Activated T-cell treated with anti-CD3 and anti-CD28 coated beads, Interleukin-2, amount 50 U/mL, for 4 hours (primary cell): ENCODE results near the gene CTRL. TPM values are rescaled to one million over a fixed set of nuclear protein-coding genes. Genes with fewer than 3 reads are reported as not detected.

Experiments
- ATAC-seq, 2 donors: fragments of 200-7000 bp; cut with Tn5 transposase; one replicate each; pipeline ENCODE4 v1.10.0; 2021
- DNase-seq: peaks from one replicate; pipeline ENCODE4 v3.0.0-alpha.2; 2020
- H3K27me3 Mint-ChIP-seq: one replicate; pipeline ENCODE4 v1.8.0; 2021; ENCODE audit warnings: low read depth, mixed read lengths
- H3K36me3 Mint-ChIP-seq: one replicate; pipeline ENCODE4 v1.8.0; 2022; ENCODE audit warnings: mixed read lengths; ENCODE audit not compliant: insufficient read depth
- H3K4me1 Mint-ChIP-seq: one replicate; pipeline ENCODE4 v1.8.0; 2021; ENCODE audit warnings: low read depth, mixed read lengths
- H3K4me3 Mint-ChIP-seq: one replicate; pipeline ENCODE4 v1.8.0; 2021; ENCODE audit warnings: mild to moderate bottlenecking, moderate library complexity, mixed read lengths
- H3K9me3 Mint-ChIP-seq: one replicate; pipeline ENCODE4 v1.8.0; 2021; ENCODE audit warnings: mixed read lengths
- total RNA-seq, 3 donors: library from RNA; stranded (reverse); gene quantifications; one replicate each; pipeline ENCODE4 v1.2.1, GENCODE V29; 2021

Gene CTRL
- total RNA-seq, 3 donors from 2014 or later, result 7.8 to 10.4 (median 8.8) TPM

DNA sequence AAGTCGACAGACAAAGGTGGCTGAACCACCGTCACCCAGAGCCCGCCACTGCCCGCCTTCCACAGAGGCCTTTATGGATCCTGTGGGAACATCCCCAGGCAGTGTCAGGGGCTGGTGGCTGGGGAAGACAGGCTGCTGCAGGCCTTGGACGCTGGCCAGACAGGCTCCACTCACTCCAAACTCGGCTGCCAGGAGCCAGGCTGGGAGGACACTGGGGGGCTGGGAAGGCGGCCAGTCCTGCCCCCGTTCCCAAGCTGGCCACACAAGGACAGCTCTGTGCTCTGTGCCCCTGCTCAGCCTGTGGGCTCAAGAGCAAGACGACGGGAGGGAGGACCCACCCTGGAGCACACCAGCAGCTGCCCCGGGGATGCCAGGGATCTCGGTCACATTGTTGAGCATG is 19.8 kb upstream of the CTRL start:
- Mint-ChIP-seq H3K27me3 (no peaks in the 10 kb centered on the region), H3K4me1 (no peaks in the 10 kb centered on the region), H3K36me3 (peaks cover 4% of the 10 kb centered on the region), H3K4me3 (no peak overlapping the region), H3K9me3 (no peaks in the 10 kb centered on the region)
- no peak for ATAC-seq
- DNase-seq, result no peak

DNA sequence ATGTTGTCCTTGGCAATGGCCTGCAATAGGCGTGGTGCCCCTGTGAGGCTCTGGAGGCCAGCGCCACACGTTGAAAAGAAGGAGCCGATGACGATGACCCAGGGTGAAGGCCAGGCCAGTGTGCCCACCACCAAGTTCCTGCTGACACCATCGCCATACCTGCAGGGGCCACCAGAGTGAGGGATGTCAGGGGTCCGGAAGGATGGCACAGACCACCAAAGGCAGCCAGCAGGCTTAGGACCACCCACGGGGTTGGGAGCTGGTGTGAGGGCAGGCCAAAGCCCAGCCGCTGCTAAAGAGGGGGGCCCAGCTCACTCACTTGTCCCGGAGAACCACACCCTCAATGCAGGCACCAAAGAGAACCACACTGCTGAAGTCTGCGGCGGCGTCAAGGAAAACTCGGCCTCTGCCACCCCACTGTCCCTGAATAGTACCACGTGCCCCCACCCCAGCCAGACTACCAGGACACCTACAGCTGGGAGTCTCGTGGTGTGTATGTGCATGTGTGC is 18.7 kb upstream of the CTRL start:
- H3K4me1 Mint-ChIP-seq, result no peaks in the 10 kb centered on the region
- H3K27me3 Mint-ChIP-seq, result no peaks in the 10 kb centered on the region
- DNase-seq (no peak), ATAC-seq (no peak)
- H3K4me3 Mint-ChIP-seq, result no peak overlapping the region
- no peaks in the 10 kb centered on the region for H3K9me3 Mint-ChIP-seq
- H3K36me3 Mint-ChIP-seq, result peaks cover 4% of the 10 kb centered on the region

DNA sequence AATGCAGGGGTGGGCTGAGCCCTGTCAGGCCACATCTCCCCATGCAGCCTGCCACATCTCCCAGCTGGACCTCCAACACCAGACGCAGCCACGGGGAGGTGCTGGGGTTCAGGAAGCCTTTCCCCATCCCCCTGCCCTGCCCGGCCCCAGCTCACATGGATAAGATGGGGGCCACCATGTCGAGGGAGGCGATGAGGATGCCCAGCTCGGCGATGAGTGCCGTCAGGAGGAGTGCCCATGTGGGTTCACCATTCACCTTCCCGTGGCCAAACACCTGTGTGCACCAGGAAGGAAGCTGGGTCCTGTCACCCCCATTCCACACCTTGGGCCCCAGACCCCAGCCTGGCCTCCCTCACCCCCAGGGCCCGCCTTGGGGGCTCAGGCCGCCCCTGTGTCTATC is 18.0 kb upstream of the CTRL start:
- Mint-ChIP-seq H3K9me3 (no peaks in the 10 kb centered on the region), H3K4me1 (no peaks in the 10 kb centered on the region), H3K27me3 (no peaks in the 10 kb centered on the region), H3K4me3 (no peak overlapping the region), H3K36me3 (peaks cover 4% of the 10 kb centered on the region)
- ATAC-seq, result no peak
- no peak for DNase-seq

DNA sequence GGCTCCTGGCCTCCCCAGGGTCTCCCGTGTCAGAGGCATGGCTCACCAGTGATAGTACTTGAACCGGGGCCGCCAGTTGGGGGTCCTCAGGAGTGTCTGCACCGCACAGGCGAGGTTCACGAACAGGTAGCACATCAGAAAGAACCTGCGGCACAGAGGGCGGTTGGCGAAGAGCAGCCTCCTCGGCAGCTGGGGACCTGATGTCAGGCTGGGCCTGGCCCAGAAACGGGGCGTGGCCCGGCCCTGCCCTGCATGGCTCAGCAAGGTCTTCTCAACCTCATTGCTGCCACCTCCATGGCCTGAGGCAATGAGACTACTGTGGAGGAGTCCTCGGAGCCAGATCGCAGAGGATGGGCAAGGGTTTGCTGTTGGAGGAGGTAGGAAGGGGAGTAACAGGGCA is 16.4 kb upstream of the CTRL start:
- no peak for ATAC-seq
- no peak for DNase-seq
- Mint-ChIP-seq H3K36me3 (peaks cover 4% of the 10 kb centered on the region), H3K4me1 (no peaks in the 10 kb centered on the region), H3K9me3 (no peaks in the 10 kb centered on the region), H3K4me3 (no peak overlapping the region), H3K27me3 (no peaks in the 10 kb centered on the region)

DNA sequence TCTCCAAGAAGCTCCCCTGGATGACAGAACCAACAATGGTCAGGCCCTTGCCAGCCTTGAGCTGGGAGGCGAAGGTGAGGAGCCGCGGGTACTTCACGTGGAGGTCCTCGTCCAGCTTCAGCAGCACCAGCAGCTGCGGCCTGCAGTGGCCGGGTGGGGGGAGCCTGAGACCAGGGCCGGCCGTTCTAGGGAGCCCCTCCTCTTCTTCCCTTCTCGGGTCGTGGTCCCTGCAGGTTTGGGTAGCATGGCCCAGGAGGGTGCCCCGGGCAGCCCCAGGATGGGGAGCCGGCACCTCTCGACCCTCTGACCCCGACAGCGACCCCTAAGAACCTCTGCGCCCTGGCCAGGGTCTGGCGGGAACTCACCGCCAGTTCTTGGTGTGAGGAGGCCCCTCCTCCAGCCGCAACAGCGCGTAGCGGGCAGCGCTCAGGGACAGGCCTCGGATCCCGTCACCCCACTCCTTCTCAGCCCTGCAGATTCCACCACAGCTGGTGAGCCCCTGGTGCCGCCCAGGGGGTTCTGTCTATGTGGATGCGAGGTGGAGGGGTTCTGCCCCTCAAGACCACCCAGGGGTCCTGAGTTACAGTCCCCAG is 15.4 kb upstream of the CTRL start:
- no peaks in the 10 kb centered on the region for H3K27me3 Mint-ChIP-seq
- no peak overlapping the region for H3K4me3 Mint-ChIP-seq
- ATAC-seq (no peak), DNase-seq (no peak)
- peaks cover 2% of the 10 kb centered on the region for H3K4me1 Mint-ChIP-seq
- H3K36me3 Mint-ChIP-seq, result peaks cover 6% of the 10 kb centered on the region
- no peaks in the 10 kb centered on the region for H3K9me3 Mint-ChIP-seq

DNA sequence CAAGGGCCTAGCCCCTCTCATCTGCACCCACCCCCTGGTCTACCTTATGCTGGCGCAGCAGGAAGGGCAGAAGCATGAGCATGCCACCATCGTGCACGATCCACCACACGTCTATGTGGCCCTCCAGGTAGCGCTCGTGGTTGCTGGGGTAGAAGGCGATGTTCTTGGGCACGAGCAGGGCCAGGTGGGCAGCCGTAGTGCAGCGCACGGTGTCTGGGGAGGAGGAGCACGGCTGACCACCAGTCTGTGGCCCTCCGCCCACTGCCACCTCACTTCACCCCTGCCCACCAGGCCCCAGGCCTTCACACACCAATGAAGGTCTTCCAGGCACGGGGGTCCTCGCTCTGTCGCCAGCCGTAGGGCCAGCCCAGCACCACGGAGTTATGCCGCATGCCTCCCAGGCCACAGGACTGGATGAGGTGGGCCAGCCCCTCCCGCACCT is 14.5 kb upstream of the CTRL start:
- H3K36me3 Mint-ChIP-seq, result peaks cover 2% of the 10 kb centered on the region
- no peak for ATAC-seq
- H3K4me1 Mint-ChIP-seq, result peaks cover 8% of the 10 kb centered on the region
- H3K27me3 Mint-ChIP-seq, result no peaks in the 10 kb centered on the region
- DNase-seq, result no peak
- no peak overlapping the region for H3K4me3 Mint-ChIP-seq
- no peaks in the 10 kb centered on the region for H3K9me3 Mint-ChIP-seq

DNA sequence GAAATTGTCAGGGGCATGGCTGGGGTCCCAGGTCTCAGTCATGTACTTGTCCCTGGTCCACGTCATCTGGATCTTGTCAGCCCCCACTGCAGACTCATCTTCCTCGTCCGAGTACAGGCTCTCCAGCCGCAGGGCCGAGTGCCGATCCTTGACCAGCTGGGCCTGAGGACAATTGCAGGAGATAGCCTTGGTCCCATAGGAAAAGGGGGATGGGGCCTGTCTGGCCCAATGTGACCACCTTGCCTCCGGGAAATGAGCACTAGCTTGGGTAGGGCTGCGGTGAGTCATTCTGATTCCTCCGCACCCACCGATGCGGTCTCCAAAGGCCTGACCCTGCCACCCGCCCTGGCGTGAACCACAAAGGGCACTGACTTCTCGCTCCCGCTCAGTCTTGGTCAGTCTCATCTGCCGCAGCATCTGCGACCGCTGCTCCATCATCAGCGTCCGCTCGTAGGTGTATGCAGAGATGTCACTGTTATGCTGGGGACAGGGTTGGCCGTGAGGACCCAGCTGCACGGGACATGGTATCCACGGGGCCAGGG is 13.8 kb upstream of the CTRL start:
- Mint-ChIP-seq H3K36me3 (peaks cover 2% of the 10 kb centered on the region), H3K9me3 (no peaks in the 10 kb centered on the region), H3K4me1 (peaks cover 12% of the 10 kb centered on the region), H3K27me3 (no peaks in the 10 kb centered on the region), H3K4me3 (no peak overlapping the region)
- DNase-seq, result no peak
- ATAC-seq, result no peak

DNA sequence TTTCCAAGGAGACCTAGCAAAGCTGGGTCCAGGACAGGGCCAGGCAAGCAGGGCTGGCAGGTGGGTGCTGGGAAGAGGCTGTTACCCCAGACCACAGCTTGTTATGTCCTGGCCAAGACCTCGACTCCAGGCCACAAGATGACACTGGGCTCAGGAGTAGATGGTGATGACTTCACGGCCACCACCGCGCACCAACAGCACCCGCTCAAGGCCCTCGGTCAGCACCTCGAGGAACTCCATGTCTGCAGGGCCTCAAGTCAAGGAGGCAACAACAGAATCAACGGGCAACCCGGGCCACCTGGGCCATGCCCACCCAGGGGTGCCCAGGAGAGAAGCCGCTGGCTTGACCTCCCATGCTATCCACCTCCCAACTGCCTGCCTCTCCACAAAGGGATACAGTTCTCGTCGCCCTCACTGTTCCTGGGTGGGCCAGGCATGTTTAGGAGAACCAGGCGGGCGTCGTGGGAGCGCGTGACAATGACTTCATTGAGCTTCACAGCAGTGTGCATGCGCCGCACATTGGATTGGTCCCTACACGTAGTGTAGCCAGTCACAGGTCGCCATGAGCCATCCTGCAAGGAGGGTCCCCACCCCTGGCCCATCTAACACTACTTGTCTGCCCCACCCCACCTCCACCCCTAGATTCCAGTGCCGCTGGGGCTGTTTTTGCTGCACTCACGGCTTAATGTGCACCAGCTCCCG is 13.2 kb upstream of the CTRL start:
- no peak for DNase-seq
- H3K36me3 Mint-ChIP-seq, result peaks cover 2% of the 10 kb centered on the region
- no peaks in the 10 kb centered on the region for H3K27me3 Mint-ChIP-seq
- no peak overlapping the region for H3K4me3 Mint-ChIP-seq
- no peaks in the 10 kb centered on the region for H3K9me3 Mint-ChIP-seq
- peaks cover 18% of the 10 kb centered on the region for H3K4me1 Mint-ChIP-seq
- ATAC-seq, result no peak

DNA sequence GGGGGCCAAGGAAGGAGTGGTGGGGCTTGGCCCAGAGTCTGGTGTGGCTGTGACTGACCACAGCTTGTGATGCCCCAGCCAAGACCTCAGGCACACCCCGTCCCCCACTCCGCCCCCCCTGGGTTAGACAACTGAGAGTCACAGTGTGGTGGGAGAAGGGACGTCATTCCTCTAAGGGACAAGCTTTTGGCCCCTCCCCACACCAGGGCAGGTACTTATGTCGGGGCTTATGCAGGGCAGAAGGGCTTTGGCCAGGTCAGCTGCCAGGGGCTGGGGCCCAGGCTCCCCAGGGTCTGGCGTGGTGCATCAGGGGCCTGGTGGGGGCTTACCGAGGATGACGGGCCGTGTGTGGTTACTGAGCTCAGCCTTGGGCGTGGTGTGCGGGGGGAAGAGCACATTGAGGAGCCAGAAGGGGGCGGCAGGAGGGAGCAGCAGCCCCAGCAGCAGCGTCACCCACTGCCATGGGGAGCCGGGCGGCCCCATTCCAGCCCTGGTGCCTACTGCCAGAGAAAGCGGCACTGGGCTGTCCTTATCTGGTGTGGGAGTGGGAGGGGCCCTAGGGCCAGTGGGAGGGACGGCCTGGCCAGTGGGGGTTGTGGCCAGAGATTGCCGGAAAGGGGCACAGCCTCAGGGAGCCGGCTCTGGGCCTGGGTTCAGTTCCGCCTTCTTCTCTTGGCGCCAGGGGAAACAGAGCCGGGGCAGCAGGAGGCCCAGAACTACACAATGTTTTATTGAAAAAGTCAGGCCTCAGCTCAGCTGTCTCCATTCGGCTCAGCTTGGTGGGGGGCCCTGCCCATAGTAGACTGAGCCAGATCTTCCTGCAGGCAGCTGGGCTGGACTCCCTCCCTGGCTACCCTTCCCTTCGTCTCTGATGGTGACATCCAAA is 12.2 kb upstream of the CTRL start, which contains the start of gene LCAT:
Gene LCAT, minus strand, starts transcription at position 502 of the 886 bp plus-strand sequence. Its CDS starts 19 bp downstream, at position 483.
- H3K9me3 Mint-ChIP-seq, result no peaks in the 10 kb centered on the region
- peaks cover 23% of the 10 kb centered on the region for H3K4me1 Mint-ChIP-seq
- peaks cover 2% of the 10 kb centered on the region for H3K36me3 Mint-ChIP-seq
- H3K27me3 Mint-ChIP-seq, result no peaks in the 10 kb centered on the region
- ATAC-seq (no peak), DNase-seq (no peak)
- H3K4me3 Mint-ChIP-seq, result no peak within 1 kb of the TSS

DNA sequence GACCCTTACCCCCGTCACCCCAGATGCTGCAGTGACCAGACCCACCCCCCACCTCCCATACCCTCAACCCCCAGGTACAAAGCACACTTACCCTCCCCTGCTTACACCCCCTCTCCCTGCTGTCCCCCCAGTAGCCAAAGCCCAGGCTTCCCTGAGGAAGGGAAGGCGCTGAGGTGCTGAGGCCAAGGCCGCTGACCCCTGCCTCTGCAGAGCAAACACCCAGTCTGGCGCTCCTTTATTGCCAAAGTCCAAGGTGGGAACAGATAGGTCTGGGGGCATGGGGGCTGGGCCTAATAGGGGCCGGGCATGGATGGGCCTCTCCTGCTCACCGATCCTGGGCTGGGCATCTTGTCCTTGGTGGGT is 11.6 kb upstream of the CTRL start:
- H3K4me1 Mint-ChIP-seq, result peaks cover 23% of the 10 kb centered on the region
- ATAC-seq (no peak), DNase-seq (no peak)
- no peaks in the 10 kb centered on the region for H3K9me3 Mint-ChIP-seq
- H3K27me3 Mint-ChIP-seq, result no peaks in the 10 kb centered on the region
- peaks cover 2% of the 10 kb centered on the region for H3K36me3 Mint-ChIP-seq
- no peak overlapping the region for H3K4me3 Mint-ChIP-seq

DNA sequence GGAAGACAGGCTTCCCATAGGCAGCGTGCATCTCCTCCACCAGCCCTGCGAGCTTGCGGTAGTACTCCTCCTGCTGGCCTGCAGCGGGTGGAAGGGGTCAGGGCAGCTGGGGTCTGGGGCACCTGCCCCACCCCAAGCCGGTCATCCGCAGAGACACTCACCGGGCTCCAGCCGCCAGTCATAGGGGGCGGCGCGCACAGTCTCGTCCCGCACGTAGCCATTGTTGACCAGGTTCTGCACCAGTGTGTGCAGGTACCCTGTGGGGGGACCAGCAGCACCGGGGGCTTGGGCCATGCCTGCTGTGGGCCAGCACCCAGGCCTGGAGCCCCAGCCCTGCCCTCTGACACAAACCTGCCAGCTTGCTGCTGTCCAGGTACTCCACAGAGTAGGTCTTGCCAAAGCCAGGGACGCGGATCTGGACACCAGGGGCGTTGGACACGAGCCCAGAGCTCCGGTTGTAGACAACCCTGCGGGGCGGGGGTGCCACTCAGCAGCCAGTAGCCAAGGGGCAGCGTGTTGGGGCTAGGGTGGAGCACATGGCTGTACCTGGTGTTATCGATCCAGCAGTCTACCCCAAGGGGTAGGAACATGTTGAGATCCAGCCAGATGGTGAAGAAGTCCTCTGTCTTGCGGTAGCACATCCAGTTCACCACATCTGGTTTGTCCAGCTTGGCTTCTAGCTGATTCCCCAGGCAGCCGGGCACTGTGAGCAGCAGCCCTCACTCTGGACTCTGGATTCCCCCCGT is 11.0 kb upstream of the CTRL start:
- Mint-ChIP-seq H3K9me3 (no peaks in the 10 kb centered on the region), H3K4me3 (no peak overlapping the region), H3K36me3 (peaks cover 2% of the 10 kb centered on the region), H3K27me3 (no peaks in the 10 kb centered on the region), H3K4me1 (peaks cover 23% of the 10 kb centered on the region)
- ATAC-seq (no peak), DNase-seq (no peak)

DNA sequence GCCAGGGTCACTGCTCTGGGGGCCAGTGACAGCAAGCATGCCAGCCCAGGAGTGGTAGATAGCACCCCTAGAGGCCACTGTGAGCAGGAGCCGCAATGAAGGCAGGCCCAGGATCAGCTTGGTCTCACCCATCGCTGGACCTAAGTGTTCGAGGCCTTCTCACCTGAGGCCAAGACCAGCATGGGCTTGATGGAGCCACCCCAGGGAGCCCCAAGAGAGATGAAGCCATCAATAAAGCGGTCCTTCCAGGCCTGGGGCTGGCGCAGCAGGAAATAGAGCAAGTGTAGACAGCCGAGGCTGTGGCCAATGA is 10.5 kb upstream of the CTRL start:
- H3K4me1 Mint-ChIP-seq, result peaks cover 26% of the 10 kb centered on the region
- H3K36me3 Mint-ChIP-seq, result peaks cover 2% of the 10 kb centered on the region
- ATAC-seq (peak; percentile 45 to 53), DNase-seq (no peak)
- no peak overlapping the region for H3K4me3 Mint-ChIP-seq
- H3K27me3 Mint-ChIP-seq, result no peaks in the 10 kb centered on the region
- no peaks in the 10 kb centered on the region for H3K9me3 Mint-ChIP-seq

DNA sequence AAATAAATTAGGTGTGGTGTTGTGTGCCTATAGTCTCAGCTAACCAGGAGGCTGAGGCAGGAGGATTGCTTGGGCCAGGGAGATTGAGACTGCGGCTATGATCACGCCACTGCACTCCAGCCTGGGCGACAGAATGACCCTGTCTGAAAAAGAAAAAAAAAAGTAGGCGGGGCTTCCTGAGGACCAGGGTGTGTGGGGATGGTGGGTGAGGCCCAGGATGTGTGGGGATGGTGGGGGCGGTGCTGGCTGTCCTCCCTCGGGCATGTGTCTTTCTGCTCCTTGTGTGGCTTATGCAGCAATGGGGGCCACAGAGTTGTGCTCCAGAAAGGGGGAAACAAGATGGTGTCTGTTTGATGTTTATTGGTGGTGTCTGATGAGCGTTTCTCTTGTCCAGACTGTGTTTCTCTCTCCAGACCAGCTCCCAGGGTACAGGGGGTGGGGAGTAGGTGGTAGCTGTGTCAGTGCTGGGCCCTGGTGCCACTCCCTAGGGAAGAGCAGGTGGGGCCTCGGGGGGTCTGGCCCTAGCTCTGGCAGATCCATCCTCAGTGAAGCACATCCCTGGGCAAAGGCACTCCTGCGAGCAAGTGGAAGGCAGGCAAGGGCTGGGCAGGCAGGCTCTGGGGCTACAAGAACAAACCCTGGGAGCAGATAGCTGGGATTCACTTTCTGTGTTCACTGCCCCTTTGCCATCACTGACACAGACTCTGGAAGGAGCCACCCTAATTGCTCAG is 10.0 kb upstream of the CTRL start:
- H3K4me1 Mint-ChIP-seq, result peaks cover 30% of the 10 kb centered on the region
- no peaks in the 10 kb centered on the region for H3K27me3 Mint-ChIP-seq
- peaks cover 2% of the 10 kb centered on the region for H3K36me3 Mint-ChIP-seq
- DNase-seq (no peak), ATAC-seq (no peak)
- H3K4me3 Mint-ChIP-seq, result no peak overlapping the region
- H3K9me3 Mint-ChIP-seq, result no peaks in the 10 kb centered on the region
